ENCODE measurements around the gene SPPL3. TPM values are rescaled to one million over a fixed set of nuclear protein-coding genes. Genes with fewer than 3 reads are reported as not detected.
A peak's percentile ranks its signal among the peaks of the same experiment; 100 is the strongest.

Gene SPPL3
- total and polyA plus RNA-seq, 2 donors from 2014 or later, result 23.8 to 51.9 TPM

- FAIRE-seq, result no peak
- intact Hi-C loops (cut with DNase I), result no loop called here
- Histone ChIP-seq H3K9ac (ENCODE audit: low read length in 3 of 3) (no peak overlapping the region), H3K4me1 (ENCODE audit: control insufficient read depth in 2 of 3, insufficient read depth in 2 of 3, low read depth in 1 of 3, low read length in 3 of 3) (peaks cover 0 to 11% (median 6%) of the 10 kb centered on the region in 3 donors), H3K4me3 (ENCODE audit: low read length in 3 of 3) (no peak overlapping the region), H3K9me3 (ENCODE audit: control insufficient read depth in 2 of 3, insufficient read depth in 1 of 3, low read length in 3 of 3) (no peaks in the 10 kb centered on the region), H3K27ac (ENCODE audit: low read depth in 2 of 2, low read length in 2 of 2) (no peak overlapping the region), H3K36me3 (ENCODE audit: control insufficient read depth in 2 of 3, insufficient read depth in 3 of 3, low read length in 3 of 3) (no peaks in the 10 kb centered on the region), H3K27me3 (ENCODE audit: control insufficient read depth, insufficient read depth, low read length) (no peaks in the 10 kb centered on the region)
- no peak for TF ChIP-seq CTCF (IDR thresholded peaks at IDR 0.05; ENCODE audit: borderline replicate concordance, extremely low read depth, insufficient read depth)
- no peak for DNase-seq
These were observed 51.0 kb downstream of the SPPL3 start for GRCh38 chr12:120853188-120853587.

GRCh38 chr12:120851944-120852343 lies 52.2 kb downstream of the SPPL3 start:
- no peak overlapping the region for H3K27ac ChIP-seq (ENCODE audit: low read depth in 2 of 2, low read length in 2 of 2)
- H3K4me1 ChIP-seq (ENCODE audit: control insufficient read depth in 2 of 3, insufficient read depth in 2 of 3, low read depth in 1 of 3, low read length in 3 of 3), result peaks cover 0 to 17% (median 11%) of the 10 kb centered on the region in 3 donors
- H3K36me3 ChIP-seq (ENCODE audit: control insufficient read depth in 2 of 3, insufficient read depth in 3 of 3, low read length in 3 of 3), result no peaks in the 10 kb centered on the region

GRCh38 chr12:120851444-120851843 lies 52.7 kb downstream of the SPPL3 start:
- no peak for TF ChIP-seq CTCF (IDR thresholded peaks at IDR 0.05; ENCODE audit: borderline replicate concordance, extremely low read depth, insufficient read depth)
- Histone ChIP-seq H3K4me3 (ENCODE audit: low read length in 3 of 3) (no peak overlapping the region), H3K27ac (ENCODE audit: low read depth in 2 of 2, low read length in 2 of 2) (no peak overlapping the region), H3K9me3 (ENCODE audit: control insufficient read depth in 2 of 3, insufficient read depth in 1 of 3, low read length in 3 of 3) (no peaks in the 10 kb centered on the region), H3K4me1 (ENCODE audit: control insufficient read depth in 2 of 3, insufficient read depth in 2 of 3, low read depth in 1 of 3, low read length in 3 of 3) (peaks cover 0 to 17% (median 7%) of the 10 kb centered on the region in 3 donors), H3K27me3 (ENCODE audit: control insufficient read depth, insufficient read depth, low read length) (no peaks in the 10 kb centered on the region), H3K36me3 (ENCODE audit: control insufficient read depth in 2 of 3, insufficient read depth in 3 of 3, low read length in 3 of 3) (no peaks in the 10 kb centered on the region), H3K9ac (ENCODE audit: low read length in 3 of 3) (no peak overlapping the region)
- DNase-seq (no peak), FAIRE-seq (no peak)
- intact Hi-C loops (cut with DNase I), result no loop called here

More at GRCh38 chr12:120851944-120852343, 52.2 kb downstream of the SPPL3 start:
- Histone ChIP-seq H3K9ac (ENCODE audit: low read length in 3 of 3) (no peak overlapping the region), H3K9me3 (ENCODE audit: control insufficient read depth in 2 of 3, insufficient read depth in 1 of 3, low read length in 3 of 3) (no peaks in the 10 kb centered on the region), H3K27me3 (ENCODE audit: control insufficient read depth, insufficient read depth, low read length) (no peaks in the 10 kb centered on the region), H3K4me3 (ENCODE audit: low read length in 3 of 3) (no peak overlapping the region)
- FAIRE-seq (no peak), DNase-seq (no peak)
- intact Hi-C loops (cut with DNase I), result no loop called here
- TF ChIP-seq CTCF (IDR thresholded peaks at IDR 0.05; ENCODE audit: borderline replicate concordance, extremely low read depth, insufficient read depth), result no peak

GRCh38 chr12:120849765-120850164 lies 54.4 kb downstream of the SPPL3 start:
- Histone ChIP-seq H3K36me3 (ENCODE audit: control insufficient read depth in 2 of 3, insufficient read depth in 3 of 3, low read length in 3 of 3) (no peaks in the 10 kb centered on the region), H3K4me1 (ENCODE audit: control insufficient read depth in 2 of 3, insufficient read depth in 2 of 3, low read depth in 1 of 3, low read length in 3 of 3) (peaks cover 0 to 17% (median 11%) of the 10 kb centered on the region in 3 donors), H3K4me3 (ENCODE audit: low read length in 3 of 3) (no peak overlapping the region), H3K9ac (ENCODE audit: low read length in 3 of 3) (peak overlapping the region in 1 of 3 donors; percentile 27), H3K9me3 (ENCODE audit: control insufficient read depth in 2 of 3, insufficient read depth in 1 of 3, low read length in 3 of 3) (no peaks in the 10 kb centered on the region), H3K27me3 (ENCODE audit: control insufficient read depth, insufficient read depth, low read length) (no peaks in the 10 kb centered on the region), H3K27ac (ENCODE audit: low read depth in 2 of 2, low read length in 2 of 2) (peak overlapping the region in 1 of 2 donors; percentile 66)
- DNase-seq (no peak), FAIRE-seq (no peak)
- TF ChIP-seq CTCF (IDR thresholded peaks at IDR 0.05; ENCODE audit: borderline replicate concordance, extremely low read depth, insufficient read depth), result no peak
- intact Hi-C loops (cut with DNase I), result no loop called here

Measured in kidney (tissue), 14 donors.